ENCODE results near the gene LITAFD.
"Not testable (repeated sequence)": the region's sequence is repeated elsewhere in the genome, so short reads cannot be mapped to it uniquely, and the experiment has no call there.

- not testable (repeated sequence) for TF ChIP-seq ZNF274 (IDR thresholded peaks at IDR 0.05; ENCODE audit: borderline replicate concordance, low read depth, low read length); HDAC2 (IDR thresholded peaks at IDR 0.05); POLR2AphosphoS5 (IDR thresholded peaks at IDR 0.05; ENCODE audit: control insufficient read depth, insufficient read depth, low read depth, low read length); ZKSCAN1 (IDR thresholded peaks at IDR 0.05; ENCODE audit: low read depth, low read length); EZH2 (IDR thresholded peaks at IDR 0.05; ENCODE audit: borderline replicate concordance, low read depth, low read length)
These were observed 6.8 kb upstream of the LITAFD start for GRCh38 chr16:8875317-8875716.
